ENCODE data around the gene CLEC9A. TPM values are rescaled to one million over a fixed set of nuclear protein-coding genes. Genes with fewer than 3 reads are reported as not detected.

The CLEC9A gene
- total and polyA plus RNA-seq, 2 experiments from 2014 or later, result not detected

DNA sequence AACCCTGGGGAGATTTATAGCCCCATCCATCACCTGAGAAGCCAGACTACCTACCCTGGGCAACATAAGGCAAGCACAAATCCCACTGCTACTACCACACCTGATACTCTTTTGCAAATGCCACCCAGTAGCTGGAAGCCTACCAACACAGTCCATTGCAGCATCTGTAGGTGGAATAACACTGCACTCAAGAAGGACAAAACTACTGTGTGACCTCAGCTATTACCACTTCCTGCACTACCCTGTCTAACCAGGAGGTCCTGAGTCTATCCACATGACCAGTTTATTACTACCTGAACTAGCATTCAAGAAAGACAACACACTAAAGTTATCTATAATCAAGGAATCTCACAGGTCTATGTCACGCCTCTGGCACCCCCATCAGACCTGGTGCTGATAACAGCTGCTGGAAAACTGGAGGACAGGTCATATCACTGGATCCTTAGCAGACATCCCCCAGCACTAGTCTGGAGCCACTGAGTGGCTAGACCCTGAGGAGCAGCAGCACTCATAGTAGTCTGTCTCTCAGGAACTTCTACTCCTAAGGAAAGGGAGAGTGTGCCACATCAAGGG is 71.3 kb downstream of the CLEC9A start:
- no peaks in the 10 kb centered on the region for H3K27me3 ChIP-seq (ENCODE audit: insufficient read depth)
- H3K4me2 ChIP-seq, result no peak overlapping the region
- H3K27ac ChIP-seq (ENCODE audit: low read depth), result no peak overlapping the region
- Mint-ChIP-seq H3K4me3 (no peak overlapping the region), H3K9me3 (peaks cover under 1% of the 10 kb centered on the region; the same call in 1 of the 3 replicates), H3K4me1 (peaks cover 11% of the 10 kb centered on the region; the same call in 2 of the 3 replicates), H3K27me3 (ENCODE audit: insufficient read depth, low read depth, poor library complexity) (no peaks in the 10 kb centered on the region), H3K36me3 (ENCODE audit: low read depth) (no peaks in the 10 kb centered on the region), H3K27ac (no peak overlapping the region)
- H2AFZ ChIP-seq, result no peak overlapping the region
- no peaks in the 10 kb centered on the region for H3K79me2 ChIP-seq (replicated peaks; ENCODE audit: insufficient read depth)
- DNase-seq (ENCODE audit: low spot score), result no peak
- H3F3A ChIP-seq (replicated peaks; ENCODE audit: low read depth), result no peaks in the 10 kb centered on the region
- H3K4me3 ChIP-seq, result no peak overlapping the region
- no peaks in the 10 kb centered on the region for H3K36me3 ChIP-seq (ENCODE audit: insufficient read depth)
- 0 out of 2 replicates have a peak, but pooled peaks cover 4% of the 10 kb centered on the region for H3K4me1 ChIP-seq (ENCODE audit: insufficient read depth)
- no peaks in the 10 kb centered on the region for H3K9me2 ChIP-seq (ENCODE audit: insufficient read depth)
- no peaks in the 10 kb centered on the region for H4K20me1 ChIP-seq (replicated peaks; ENCODE audit: insufficient read depth)
- no peak for TF ChIP-seq ZNF114 (CRISPR knock-in tag; IDR thresholded peaks at IDR 0.05)
- no peak for TF ChIP-seq EZH2 (IDR thresholded peaks at IDR 0.05; ENCODE audit: low read depth, unreplicated experiment)
- no peak for TF ChIP-seq NANOG (IDR thresholded peaks at IDR 0.05; ENCODE audit: borderline replicate concordance)
- TF ChIP-seq CREB1 (CRISPR knock-in tag; IDR thresholded peaks at IDR 0.05; ENCODE audit: low read depth), result no peak
- TF ChIP-seq ZNF331 (CRISPR knock-in tag; IDR thresholded peaks at IDR 0.05; ENCODE audit: low read depth), result no peak
- no peak for TF ChIP-seq POLR2AphosphoS5 (IDR thresholded peaks at IDR 0.05; ENCODE audit: low read depth)
- TF ChIP-seq EZH2phosphoT487 (IDR thresholded peaks at IDR 0.05; ENCODE audit: unreplicated experiment), result no peak
- ATAC-seq, result no peak

DNA sequence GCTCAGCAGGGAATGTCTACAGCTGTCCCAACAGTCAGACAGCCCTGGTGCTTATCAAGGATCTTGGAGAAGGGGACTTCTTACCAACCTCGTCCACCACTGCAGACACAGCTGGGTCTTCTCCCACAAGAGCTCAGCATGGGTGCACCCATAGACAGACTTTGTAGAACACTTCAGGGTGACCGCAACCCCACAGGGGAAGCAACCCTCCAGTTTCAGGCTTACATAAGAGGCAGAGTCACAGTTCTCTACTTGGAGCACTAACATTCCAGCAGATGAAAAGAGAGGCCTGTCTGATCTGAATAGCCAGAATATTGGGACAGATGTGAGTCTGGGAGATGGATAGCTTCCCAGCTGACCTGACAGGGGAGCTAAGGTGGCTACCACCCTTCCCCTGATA is 71.8 kb downstream of the CLEC9A start:
- DNase-seq (ENCODE audit: low spot score), result no peak
- no peaks in the 10 kb centered on the region for H3K9me2 ChIP-seq (ENCODE audit: insufficient read depth)
- H3K27ac ChIP-seq (ENCODE audit: low read depth), result no peak overlapping the region
- no peaks in the 10 kb centered on the region for H3K27me3 Mint-ChIP-seq (ENCODE audit: insufficient read depth, low read depth, poor library complexity)
- no peak overlapping the region for H3K4me3 ChIP-seq
- H3K4me2 ChIP-seq, result no peak overlapping the region
- no peaks in the 10 kb centered on the region for H3F3A ChIP-seq (replicated peaks; ENCODE audit: low read depth)
- ATAC-seq, result no peak
- no peak overlapping the region for H3K4me3 Mint-ChIP-seq
- no peaks in the 10 kb centered on the region for H4K20me1 ChIP-seq (replicated peaks; ENCODE audit: insufficient read depth)
- no peak overlapping the region; the same call in 1 of the 2 replicates for H3K27ac Mint-ChIP-seq
- H3K9me3 Mint-ChIP-seq, result peaks cover 2% of the 10 kb centered on the region; the same call in 1 of the 3 replicates
- 0 out of 2 replicates have a peak, but pooled peaks cover 4% of the 10 kb centered on the region for H3K4me1 ChIP-seq (ENCODE audit: insufficient read depth)
- H3K27me3 ChIP-seq (ENCODE audit: insufficient read depth), result no peaks in the 10 kb centered on the region
- peaks cover 11% of the 10 kb centered on the region; the same call in 2 of the 3 replicates for H3K4me1 Mint-ChIP-seq
- no peaks in the 10 kb centered on the region for H3K36me3 Mint-ChIP-seq (ENCODE audit: low read depth)
- H2AFZ ChIP-seq, result no peak overlapping the region
- no peaks in the 10 kb centered on the region for H3K36me3 ChIP-seq (ENCODE audit: insufficient read depth)
- no peaks in the 10 kb centered on the region for H3K79me2 ChIP-seq (replicated peaks; ENCODE audit: insufficient read depth)
- TF ChIP-seq ZNF331 (CRISPR knock-in tag; IDR thresholded peaks at IDR 0.05; ENCODE audit: low read depth), result no peak
- TF ChIP-seq, protein P1, sequence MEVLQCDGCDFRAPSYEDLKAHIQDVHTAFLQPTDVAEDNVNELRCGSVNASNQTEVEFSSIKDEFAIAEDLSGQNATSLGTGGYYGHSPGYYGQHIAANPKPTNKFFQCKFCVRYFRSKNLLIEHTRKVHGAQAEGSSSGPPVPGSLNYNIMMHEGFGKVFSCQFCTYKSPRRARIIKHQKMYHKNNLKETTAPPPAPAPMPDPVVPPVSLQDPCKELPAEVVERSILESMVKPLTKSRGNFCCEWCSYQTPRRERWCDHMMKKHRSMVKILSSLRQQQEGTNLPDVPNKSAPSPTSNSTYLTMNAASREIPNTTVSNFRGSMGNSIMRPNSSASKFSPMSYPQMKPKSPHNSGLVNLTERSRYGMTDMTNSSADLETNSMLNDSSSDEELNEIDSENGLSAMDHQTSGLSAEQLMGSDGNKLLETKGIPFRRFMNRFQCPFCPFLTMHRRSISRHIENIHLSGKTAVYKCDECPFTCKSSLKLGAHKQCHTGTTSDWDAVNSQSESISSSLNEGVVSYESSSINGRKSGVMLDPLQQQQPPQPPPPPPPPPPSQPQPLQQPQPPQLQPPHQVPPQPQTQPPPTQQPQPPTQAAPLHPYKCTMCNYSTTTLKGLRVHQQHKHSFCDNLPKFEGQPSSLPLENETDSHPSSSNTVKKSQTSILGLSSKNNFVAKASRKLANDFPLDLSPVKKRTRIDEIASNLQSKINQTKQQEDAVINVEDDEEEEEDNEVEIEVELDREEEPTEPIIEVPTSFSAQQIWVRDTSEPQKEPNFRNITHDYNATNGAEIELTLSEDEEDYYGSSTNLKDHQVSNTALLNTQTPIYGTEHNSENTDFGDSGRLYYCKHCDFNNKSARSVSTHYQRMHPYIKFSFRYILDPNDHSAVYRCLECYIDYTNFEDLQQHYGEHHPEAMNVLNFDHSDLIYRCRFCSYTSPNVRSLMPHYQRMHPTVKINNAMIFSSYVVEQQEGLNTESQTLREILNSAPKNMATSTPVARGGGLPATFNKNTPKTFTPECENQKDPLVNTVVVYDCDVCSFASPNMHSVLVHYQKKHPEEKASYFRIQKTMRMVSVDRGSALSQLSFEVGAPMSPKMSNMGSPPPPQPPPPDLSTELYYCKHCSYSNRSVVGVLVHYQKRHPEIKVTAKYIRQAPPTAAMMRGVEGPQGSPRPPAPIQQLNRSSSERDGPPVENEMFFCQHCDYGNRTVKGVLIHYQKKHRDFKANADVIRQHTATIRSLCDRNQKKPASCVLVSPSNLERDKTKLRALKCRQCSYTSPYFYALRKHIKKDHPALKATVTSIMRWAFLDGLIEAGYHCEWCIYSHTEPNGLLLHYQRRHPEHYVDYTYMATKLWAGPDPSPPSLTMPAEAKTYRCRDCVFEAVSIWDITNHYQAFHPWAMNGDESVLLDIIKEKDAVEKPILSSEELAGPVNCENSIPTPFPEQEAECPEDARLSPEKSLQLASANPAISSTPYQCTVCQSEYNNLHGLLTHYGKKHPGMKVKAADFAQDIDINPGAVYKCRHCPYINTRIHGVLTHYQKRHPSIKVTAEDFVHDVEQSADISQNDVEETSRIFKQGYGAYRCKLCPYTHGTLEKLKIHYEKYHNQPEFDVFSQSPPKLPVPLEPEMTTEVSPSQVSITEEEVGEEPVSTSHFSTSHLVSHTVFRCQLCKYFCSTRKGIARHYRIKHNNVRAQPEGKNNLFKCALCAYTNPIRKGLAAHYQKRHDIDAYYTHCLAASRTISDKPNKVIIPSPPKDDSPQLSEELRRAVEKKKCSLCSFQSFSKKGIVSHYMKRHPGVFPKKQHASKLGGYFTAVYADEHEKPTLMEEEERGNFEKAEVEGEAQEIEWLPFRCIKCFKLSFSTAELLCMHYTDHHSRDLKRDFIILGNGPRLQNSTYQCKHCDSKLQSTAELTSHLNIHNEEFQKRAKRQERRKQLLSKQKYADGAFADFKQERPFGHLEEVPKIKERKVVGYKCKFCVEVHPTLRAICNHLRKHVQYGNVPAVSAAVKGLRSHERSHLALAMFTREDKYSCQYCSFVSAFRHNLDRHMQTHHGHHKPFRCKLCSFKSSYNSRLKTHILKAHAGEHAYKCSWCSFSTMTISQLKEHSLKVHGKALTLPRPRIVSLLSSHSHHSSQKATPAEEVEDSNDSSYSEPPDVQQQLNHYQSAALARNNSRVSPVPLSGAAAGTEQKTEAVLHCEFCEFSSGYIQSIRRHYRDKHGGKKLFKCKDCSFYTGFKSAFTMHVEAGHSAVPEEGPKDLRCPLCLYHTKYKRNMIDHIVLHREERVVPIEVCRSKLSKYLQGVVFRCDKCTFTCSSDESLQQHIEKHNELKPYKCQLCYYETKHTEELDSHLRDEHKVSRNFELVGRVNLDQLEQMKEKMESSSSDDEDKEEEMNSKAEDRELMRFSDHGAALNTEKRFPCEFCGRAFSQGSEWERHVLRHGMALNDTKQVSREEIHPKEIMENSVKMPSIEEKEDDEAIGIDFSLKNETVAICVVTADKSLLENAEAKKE (CRISPR knock-in tag; IDR thresholded peaks at IDR 0.05), result no peak
- TF ChIP-seq NANOG (IDR thresholded peaks at IDR 0.05; ENCODE audit: borderline replicate concordance), result no peak
